ENCODE results near the gene TRMT61A.

Gene TRMT61A

GRCh38 chr14:103548463-103549351 is 19.7 kb downstream of the TRMT61A start:
- no peak for DNase-seq

- no peak for DNase-seq
Measured at GRCh38 chr14:103549361-103550311, 20.6 kb downstream of the TRMT61A start.

- DNase-seq = no peak
Measured at GRCh38 chr14:103550451-103551337, 21.7 kb downstream of the TRMT61A start.

GRCh38 chr14:103551338-103551762 is 22.4 kb downstream of the TRMT61A start:
- no peak for DNase-seq

- no peak for DNase-seq
Measured at GRCh38 chr14:103552011-103552845, 23.2 kb downstream of the TRMT61A start.

- no peak for DNase-seq
Measured at GRCh38 chr14:103552846-103553210, 23.8 kb downstream of the TRMT61A start.

DNA sequence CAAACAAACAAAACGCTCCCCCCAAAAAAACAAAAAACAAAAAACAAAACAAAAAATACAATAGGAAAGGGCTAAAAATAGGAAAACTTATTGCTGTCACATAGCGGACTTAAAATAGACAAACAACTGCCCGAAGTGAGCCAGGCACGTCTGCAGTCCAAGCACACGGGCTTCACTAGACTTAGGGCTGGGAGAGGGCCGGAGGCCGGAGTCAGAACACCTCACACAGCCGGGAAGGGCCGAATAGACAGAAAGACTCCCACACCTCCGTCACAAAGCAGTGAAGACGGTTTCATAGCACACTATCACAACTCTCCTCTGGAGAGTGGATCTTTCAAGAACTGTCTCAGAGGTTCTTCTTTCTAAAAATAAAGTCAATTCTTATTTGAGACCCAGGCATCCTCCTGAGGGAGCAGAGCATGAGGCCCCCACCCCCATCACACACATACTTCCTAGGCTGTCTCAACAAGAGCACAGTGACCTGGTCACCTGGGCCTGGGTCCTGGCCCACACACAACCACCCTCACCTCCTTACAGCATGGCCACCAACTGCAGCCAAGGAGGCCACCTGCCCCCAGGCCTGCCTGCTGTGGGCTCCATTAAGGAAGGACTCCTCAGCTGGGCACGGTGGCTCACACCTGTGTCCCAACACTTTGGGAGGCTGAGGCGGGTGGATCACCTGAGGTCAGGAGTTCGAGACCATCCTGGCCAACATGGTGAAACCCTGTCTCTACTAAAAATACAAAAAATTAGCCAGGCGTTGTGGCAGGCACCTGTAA is 26.8 kb downstream of the TRMT61A start:
- DNase-seq = no peak

DNA sequence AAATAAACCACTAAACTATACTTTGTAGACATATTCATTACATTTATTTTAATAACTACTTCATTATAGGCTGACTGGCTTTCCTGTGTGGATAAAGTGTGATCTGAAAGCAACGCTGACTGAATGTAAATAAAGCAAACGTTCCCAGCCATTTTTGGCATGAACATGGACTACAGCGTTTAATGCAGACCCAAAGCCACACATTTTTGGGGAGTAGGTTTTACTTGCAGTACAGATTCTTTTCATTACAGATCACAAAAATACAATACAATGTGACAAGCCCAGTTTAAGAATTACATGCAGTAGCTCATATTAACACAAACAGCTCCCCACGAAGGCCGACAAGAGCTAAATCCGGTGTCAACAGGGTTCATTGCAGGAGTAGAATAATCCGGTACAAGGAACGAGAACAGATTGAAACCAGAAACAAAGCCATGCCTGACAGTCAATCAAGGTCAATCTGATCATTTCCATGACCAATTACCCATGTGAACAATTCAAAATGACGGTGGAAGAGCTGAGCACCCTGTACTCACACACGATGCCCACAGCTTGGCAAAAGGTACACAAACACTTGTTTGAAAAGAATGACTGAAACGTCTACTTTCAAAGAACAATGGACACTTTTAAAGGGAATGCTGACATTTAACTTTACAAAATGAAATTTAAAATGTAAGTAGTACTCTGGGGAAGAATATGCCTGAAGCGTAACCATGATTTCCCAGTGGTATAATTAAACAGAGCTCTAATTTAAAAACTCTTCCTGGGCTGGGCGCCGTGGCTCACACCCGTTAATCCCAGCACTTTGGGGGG is 28.2 kb downstream of the TRMT61A start:
- DNase-seq = no peak

DNA sequence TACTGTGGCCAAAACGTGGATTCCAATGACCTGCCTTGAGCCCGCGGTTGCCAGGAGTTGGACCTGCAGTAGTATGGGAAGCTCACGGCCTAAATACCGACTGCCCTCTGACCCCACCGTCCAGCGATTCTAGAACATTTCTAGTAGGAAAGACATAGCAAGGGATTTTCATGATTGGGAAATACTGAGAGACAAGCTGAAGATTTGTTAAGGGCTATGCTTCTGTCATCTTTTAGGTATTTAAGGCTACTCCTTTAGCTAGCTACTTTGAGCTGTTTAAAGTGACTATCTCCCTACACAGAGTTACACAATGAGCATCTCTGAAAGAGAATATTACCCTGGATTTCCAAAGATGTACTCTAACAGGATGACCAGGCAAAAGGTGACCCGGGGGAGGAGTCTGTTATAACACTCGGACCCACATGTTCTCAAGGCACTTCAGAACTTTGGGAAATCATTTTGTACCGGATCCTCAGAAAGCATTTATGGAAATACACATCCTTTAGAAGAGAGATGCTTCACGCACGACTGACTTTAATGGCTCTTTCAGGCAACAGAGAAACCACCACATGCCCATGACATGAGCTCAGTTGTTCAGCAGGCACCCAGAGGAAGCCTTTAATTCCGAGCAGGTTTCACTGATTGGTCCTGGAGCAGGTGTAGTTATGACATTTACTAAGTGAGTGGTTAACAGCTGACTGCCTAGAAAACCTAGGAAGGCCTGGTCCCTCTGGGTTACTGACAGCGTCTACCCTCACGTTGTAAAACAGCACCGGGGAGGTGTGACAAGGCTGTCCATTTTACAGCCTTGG is 29.3 kb downstream of the TRMT61A start:
- DNase-seq = peak; percentile 69 to 88

DNA sequence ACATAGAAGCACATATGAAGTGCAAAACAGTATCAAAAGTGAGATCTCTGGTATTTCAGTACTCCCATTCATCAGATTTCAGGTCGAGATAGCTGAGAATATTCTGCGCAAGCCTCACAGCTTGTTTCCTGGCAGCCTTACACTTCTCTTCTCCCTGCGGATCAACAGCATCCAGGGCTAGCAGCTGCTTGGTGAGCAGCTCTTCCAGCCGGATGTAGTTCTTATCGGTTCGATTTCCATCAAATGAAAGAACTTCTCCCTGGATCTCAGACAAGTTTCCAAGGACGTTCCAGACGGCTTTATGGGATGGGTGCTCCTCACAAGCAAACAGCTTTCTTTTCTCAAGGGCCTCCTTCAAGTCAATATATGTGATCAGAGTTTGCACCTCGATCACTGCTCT is 30.8 kb downstream of the TRMT61A start:
- no peak for DNase-seq

DNA sequence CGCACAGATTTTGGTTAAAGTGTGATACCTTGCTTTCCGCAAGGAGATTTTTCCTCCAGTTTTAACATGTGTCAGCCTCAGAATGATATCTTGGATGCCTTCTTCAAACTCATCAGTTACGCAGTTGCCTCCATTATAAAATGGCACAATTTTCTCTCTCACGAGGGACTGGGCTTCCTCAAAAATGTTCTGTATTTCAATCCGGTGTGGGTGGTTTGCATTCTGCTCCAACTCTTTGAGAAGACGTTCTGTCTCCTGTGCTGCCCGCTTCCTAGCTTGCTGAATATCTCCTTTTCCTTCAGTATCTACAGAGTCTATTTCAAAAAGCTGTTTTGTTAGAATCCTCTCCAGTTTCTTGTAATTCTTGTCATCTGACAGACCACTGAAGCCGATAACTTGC is 31.7 kb downstream of the TRMT61A start:
- DNase-seq = no peak

DNA sequence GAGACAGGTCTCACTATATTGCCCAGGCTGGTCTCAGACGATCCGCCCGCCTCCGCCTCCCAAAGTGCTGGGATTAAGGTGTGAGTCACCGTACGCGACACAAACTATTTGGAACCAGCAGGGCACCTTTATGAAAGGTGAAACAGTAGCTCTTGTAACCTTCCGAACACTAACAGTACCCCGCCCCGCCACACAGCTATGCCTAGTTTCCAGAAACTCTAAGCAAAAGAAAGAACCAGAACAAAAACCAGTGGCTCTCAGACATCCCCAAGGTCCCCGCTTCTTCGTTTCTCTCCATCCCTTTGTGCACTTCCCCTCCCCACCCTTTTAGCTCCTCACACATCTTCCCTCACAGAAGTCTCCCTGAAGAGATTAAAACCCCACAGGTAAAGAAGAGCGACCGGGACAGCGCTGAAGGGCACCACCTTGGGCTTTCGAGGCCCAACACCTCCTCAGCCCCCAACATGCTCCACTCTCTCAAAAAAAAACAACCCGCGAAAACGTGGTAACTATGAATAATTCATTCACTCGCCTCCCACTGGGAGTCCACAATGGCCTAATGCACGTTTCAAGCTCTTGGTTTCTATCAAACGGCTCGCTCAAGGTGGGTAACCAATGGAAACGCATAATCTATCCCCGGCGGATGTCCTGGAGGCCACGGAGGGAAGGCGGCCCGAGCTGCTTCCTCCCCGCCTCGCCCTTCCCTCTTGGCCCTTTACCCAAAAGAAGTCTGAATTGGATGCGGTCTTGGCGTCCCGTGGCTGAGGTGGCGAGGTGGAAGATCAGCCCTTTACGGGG is 32.6 kb downstream of the TRMT61A start:
- no peak for DNase-seq

GRCh38 chr14:103562179-103562428 is 33.1 kb downstream of the TRMT61A start:
- no peak for DNase-seq

GRCh38 chr14:103562429-103563225 is 33.6 kb downstream of the TRMT61A start, which contains the start of the genes BAG5 and COA8:
Gene BAG5 (minus strand): TSS chr14:103562657. CDS start chr14:103561164, 1,493 bp downstream.
Gene COA8 (plus strand): TSS chr14:103562960. CDS start chr14:103563002, 42 bp downstream.
- peak; percentile 71 to 90 for DNase-seq

DNA sequence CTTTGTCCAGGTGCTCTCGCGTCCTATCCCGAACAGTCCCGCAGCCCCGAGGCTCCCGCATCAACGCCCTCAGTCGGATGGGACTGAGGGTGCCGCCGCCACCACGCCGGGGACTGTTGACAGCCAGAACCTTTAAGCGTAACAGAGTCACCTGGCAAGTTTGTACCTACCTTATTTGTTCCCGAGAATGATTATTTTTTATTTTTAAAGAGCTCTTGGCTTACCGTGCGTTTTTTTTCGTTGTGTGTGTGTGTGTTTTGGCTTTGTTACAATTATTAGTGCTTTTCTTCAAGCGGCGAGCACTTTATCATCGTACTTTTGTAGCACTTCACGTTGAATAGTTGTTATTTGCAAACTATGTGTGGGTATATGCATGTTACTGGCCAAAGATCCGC is 34.2 kb downstream of the TRMT61A start:
- DNase-seq = no peak

DNA sequence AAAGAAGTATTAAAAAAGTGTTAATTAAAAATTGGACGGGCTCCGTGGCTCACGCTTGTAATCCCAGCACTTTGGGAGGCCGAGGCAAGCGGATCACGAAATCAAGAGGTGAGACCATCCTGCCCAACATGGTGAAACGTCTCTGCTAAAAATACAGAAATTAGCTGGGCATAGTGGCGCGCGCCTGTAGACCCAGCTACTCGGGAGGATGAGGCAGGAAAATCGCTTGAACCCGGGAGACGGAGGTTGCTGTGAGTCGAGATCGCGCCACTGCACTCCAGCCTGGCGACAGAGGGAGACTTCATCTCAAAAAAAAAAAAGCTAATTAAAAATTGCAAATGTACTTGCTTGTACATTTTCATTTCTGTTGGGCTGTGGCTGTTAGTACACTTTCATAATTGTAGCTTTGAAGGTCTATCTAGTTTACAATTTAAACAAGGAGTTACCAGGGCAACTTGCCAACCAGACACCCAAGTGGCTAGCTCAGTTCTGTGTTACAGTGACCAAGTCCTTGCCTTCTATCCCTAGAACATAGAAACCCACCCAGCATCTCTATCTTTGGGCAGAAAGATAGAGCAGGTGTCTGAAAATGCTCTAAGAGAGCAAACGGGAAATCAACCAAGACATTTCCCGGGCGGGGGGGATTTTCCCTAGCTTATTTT is 35.0 kb downstream of the TRMT61A start:
- no peak for DNase-seq

DNA sequence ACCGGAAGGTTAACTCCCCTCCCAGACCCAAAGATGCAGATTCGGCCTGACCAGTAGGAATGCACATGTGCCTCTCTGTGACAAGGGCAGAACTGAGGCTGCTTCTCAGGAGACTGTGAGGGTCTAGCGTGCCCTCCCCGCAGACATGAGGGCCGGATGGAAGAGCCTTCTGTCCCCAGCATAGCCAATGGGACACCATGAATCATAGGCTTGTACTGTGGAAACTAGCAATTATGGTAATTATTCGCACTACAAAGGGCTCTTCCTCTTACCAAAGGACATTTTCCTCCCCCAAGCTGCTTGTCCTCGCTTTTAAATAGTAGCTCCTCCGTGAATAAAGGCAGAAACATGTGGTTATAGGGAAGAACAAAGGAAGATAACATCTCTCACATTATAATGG is 40.0 kb downstream of the TRMT61A start:
- no peak for DNase-seq

Data from NCI-H187 (cell line).